ENCODE measurements around the gene FBXO46. TPM values are rescaled to one million over a fixed set of nuclear protein-coding genes. Genes with fewer than 3 reads are reported as not detected.

Gene FBXO46
- total and polyA plus RNA-seq, 2 of the 13 experiments (the other 11 are each of a cell fraction or from before 2014, with no cell fraction given) = 6.2 to 6.4 TPM

DNA sequence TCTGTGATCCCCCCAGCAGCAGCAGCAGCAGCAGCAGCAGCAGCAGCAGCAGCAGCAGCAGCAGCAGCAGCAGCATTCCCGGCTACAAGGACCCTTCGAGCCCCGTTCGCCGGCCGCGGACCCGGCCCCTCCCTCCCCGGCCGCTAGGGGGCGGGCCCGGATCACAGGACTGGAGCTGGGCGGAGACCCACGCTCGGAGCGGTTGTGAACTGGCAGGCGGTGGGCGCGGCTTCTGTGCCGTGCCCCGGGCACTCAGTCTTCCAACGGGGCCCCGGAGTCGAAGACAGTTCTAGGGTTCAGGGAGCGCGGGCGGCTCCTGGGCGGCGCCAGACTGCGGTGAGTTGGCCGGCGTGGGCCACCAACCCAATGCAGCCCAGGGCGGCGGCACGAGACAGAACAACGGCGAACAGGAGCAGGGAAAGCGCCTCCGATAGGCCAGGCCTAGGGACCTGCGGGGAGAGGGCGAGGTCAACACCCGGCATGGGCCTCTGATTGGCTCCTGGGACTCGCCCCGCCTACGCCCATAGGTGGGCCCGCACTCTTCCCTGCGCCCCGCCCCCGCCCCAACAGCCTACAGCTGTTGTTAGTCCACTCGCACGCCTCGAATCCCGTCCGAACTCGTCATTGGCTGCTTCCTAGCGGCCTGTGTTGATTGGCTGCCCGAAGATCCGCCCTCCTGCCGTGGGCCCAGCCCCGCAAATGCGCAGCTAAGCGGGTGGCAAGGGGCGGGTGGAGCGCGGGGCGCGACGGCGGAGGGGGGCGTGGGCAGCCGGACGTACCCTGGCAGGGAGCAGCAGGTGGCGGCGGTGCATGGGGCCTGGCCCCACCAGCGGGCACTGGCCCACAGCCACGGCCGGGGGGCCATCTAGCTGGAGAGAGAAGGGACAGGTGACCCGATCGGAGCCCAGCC is 39.8 kb upstream of the FBXO46 start (continued):
- TF ChIP-seq, protein P1, sequence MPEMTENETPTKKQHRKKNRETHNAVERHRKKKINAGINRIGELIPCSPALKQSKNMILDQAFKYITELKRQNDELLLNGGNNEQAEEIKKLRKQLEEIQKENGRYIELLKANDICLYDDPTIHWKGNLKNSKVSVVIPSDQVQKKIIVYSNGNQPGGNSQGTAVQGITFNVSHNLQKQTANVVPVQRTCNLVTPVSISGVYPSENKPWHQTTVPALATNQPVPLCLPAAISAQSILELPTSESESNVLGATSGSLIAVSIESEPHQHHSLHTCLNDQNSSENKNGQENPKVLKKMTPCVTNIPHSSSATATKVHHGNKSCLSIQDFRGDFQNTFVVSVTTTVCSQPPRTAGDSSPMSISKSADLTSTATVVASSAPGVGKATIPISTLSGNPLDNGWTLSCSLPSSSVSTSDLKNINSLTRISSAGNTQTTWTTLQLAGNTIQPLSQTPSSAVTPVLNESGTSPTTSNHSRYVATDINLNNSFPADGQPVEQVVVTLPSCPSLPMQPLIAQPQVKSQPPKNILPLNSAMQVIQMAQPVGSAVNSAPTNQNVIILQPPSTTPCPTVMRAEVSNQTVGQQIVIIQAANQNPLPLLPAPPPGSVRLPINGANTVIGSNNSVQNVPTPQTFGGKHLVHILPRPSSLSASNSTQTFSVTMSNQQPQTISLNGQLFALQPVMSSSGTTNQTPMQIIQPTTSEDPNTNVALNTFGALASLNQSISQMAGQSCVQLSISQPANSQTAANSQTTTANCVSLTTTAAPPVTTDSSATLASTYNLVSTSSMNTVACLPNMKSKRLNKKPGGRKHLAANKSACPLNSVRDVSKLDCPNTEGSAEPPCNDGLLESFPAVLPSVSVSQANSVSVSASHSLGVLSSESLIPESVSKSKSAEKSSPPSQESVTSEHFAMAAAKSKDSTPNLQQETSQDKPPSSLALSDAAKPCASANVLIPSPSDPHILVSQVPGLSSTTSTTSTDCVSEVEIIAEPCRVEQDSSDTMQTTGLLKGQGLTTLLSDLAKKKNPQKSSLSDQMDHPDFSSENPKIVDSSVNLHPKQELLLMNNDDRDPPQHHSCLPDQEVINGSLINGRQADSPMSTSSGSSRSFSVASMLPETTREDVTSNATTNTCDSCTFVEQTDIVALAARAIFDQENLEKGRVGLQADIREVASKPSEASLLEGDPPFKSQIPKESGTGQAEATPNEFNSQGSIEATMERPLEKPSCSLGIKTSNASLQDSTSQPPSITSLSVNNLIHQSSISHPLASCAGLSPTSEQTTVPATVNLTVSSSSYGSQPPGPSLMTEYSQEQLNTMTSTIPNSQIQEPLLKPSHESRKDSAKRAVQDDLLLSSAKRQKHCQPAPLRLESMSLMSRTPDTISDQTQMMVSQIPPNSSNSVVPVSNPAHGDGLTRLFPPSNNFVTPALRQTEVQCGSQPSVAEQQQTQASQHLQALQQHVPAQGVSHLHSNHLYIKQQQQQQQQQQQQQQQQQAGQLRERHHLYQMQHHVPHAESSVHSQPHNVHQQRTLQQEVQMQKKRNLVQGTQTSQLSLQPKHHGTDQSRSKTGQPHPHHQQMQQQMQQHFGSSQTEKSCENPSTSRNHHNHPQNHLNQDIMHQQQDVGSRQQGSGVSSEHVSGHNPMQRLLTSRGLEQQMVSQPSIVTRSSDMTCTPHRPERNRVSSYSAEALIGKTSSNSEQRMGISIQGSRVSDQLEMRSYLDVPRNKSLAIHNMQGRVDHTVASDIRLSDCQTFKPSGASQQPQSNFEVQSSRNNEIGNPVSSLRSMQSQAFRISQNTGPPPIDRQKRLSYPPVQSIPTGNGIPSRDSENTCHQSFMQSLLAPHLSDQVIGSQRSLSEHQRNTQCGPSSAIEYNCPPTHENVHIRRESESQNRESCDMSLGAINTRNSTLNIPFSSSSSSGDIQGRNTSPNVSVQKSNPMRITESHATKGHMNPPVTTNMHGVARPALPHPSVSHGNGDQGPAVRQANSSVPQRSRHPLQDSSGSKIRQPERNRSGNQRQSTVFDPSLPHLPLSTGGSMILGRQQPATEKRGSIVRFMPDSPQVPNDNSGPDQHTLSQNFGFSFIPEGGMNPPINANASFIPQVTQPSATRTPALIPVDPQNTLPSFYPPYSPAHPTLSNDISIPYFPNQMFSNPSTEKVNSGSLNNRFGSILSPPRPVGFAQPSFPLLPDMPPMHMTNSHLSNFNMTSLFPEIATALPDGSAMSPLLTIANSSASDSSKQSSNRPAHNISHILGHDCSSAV (CRISPR knock-in tag; IDR thresholded peaks at IDR 0.05; ENCODE audit: borderline replicate concordance) = peak; percentile 67; the same call in 1 of the 2 replicates
- TF ChIP-seq ZKSCAN8 (CRISPR knock-in tag; IDR thresholded peaks at IDR 0.05; ENCODE audit: borderline replicate concordance) (peak; percentile 41; the same call in 1 of the 2 replicates), HNRNPUL1 (IDR thresholded peaks at IDR 0.05; ENCODE audit: low read depth, low read length) (no peak), ZFP37 (CRISPR knock-in tag; IDR thresholded peaks at IDR 0.05; ENCODE audit: borderline replicate concordance) (no peak), ZNF7 (CRISPR knock-in tag; IDR thresholded peaks at IDR 0.05) (no peak), ZBTB7B (CRISPR knock-in tag; IDR thresholded peaks at IDR 0.05) (peak; percentile 53; the same call in 1 of the 2 replicates), ZNF432 (CRISPR knock-in tag; IDR thresholded peaks at IDR 0.05; ENCODE audit: borderline replicate concordance) (no peak), NFRKB (IDR thresholded peaks at IDR 0.05) (no peak), AKAP8 (CRISPR knock-in tag; IDR thresholded peaks at IDR 0.05) (peak; percentile 100), REPIN1 (CRISPR knock-in tag; IDR thresholded peaks at IDR 0.05; ENCODE audit: borderline replicate concordance, low read depth) (peak; percentile 20; the same call in 1 of the 2 replicates), ZNF138 (CRISPR knock-in tag; IDR thresholded peaks at IDR 0.05; ENCODE audit: low read depth) (0 out of 2 replicates have a peak, but pooled peaks have one; percentile 66), ZNF350 (CRISPR knock-in tag; IDR thresholded peaks at IDR 0.05; ENCODE audit: borderline replicate concordance, low read depth) (peak; percentile 91; the same call in 1 of the 2 replicates), YY1 (IDR thresholded peaks at IDR 0.05; ENCODE audit: insufficient read depth, insufficient replicate concordance, low read depth, low read length) (peak; percentile 25), STAG1 (CRISPR knock-in tag; IDR thresholded peaks at IDR 0.05) (peak; percentile 65), ASH2L (IDR thresholded peaks at IDR 0.05; ENCODE audit: insufficient read length, low read depth, low read length) (peak; percentile 31), SPEN (CRISPR knock-in tag; IDR thresholded peaks at IDR 0.05; ENCODE audit: low read depth) (0 out of 2 replicates have a peak, but pooled peaks have one; percentile 53), MED1 (CRISPR knock-in tag; IDR thresholded peaks at IDR 0.05) (peak; percentile 51; the same call in 1 of the 2 replicates), EEA1 (CRISPR knock-in tag; IDR thresholded peaks at IDR 0.05; ENCODE audit: borderline replicate concordance) (no peak)
- TF ChIP-seq, protein P2, sequence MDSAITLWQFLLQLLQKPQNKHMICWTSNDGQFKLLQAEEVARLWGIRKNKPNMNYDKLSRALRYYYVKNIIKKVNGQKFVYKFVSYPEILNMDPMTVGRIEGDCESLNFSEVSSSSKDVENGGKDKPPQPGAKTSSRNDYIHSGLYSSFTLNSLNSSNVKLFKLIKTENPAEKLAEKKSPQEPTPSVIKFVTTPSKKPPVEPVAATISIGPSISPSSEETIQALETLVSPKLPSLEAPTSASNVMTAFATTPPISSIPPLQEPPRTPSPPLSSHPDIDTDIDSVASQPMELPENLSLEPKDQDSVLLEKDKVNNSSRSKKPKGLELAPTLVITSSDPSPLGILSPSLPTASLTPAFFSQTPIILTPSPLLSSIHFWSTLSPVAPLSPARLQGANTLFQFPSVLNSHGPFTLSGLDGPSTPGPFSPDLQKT (CRISPR knock-in tag; IDR thresholded peaks at IDR 0.05; ENCODE audit: borderline replicate concordance) = no peak
